ENCODE data around the gene ATXN2. TPM values are rescaled to one million over a fixed set of nuclear protein-coding genes. Genes with fewer than 3 reads are reported as not detected.

Gene ATXN2
- total RNA-seq, 6 experiments from 2014 or later, result 80.7 to 110 (median 91.9) TPM

GRCh38 chr12:111407377-111408115, 191.6 kb downstream of the ATXN2 start:
- Mint-ChIP-seq H3K4me1 (ENCODE audit: low read depth) (peaks cover 61% of the 10 kb centered on the region), H3K9me3 (no peaks in the 10 kb centered on the region), H3K36me3 (ENCODE audit: low read depth) (peaks cover 6% of the 10 kb centered on the region; the same call in 1 of the 2 replicates)

GRCh38 chr12:111406474-111407376, 192.4 kb downstream of the ATXN2 start:
- no peak for DNase-seq
- Mint-ChIP-seq H3K36me3 (ENCODE audit: low read depth) (peaks cover 6% of the 10 kb centered on the region; the same call in 1 of the 2 replicates), H3K4me1 (ENCODE audit: low read depth) (peaks cover 53% of the 10 kb centered on the region), H3K9me3 (no peaks in the 10 kb centered on the region), H3K27ac (peak overlapping the region; percentile 97), H3K4me3 (peak overlapping the region; percentile 95), H3K27me3 (ENCODE audit: insufficient read depth) (no peaks in the 10 kb centered on the region; the same call in 1 of the 2 replicates)
- TF ChIP-seq, protein P1, sequence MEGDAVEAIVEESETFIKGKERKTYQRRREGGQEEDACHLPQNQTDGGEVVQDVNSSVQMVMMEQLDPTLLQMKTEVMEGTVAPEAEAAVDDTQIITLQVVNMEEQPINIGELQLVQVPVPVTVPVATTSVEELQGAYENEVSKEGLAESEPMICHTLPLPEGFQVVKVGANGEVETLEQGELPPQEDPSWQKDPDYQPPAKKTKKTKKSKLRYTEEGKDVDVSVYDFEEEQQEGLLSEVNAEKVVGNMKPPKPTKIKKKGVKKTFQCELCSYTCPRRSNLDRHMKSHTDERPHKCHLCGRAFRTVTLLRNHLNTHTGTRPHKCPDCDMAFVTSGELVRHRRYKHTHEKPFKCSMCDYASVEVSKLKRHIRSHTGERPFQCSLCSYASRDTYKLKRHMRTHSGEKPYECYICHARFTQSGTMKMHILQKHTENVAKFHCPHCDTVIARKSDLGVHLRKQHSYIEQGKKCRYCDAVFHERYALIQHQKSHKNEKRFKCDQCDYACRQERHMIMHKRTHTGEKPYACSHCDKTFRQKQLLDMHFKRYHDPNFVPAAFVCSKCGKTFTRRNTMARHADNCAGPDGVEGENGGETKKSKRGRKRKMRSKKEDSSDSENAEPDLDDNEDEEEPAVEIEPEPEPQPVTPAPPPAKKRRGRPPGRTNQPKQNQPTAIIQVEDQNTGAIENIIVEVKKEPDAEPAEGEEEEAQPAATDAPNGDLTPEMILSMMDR (IDR thresholded peaks at IDR 0.05), result no peak

More at GRCh38 chr12:111407377-111408115, 191.6 kb downstream of the ATXN2 start:
- peak overlapping the region; percentile 97 for H3K27ac Mint-ChIP-seq
- H3K4me3 Mint-ChIP-seq, result peak overlapping the region; percentile 95
- no peaks in the 10 kb centered on the region; the same call in 1 of the 2 replicates for H3K27me3 Mint-ChIP-seq (ENCODE audit: insufficient read depth)
- TF ChIP-seq, protein P1 (IDR thresholded peaks at IDR 0.05), result no peak
- DNase-seq, result no peak

DNA sequence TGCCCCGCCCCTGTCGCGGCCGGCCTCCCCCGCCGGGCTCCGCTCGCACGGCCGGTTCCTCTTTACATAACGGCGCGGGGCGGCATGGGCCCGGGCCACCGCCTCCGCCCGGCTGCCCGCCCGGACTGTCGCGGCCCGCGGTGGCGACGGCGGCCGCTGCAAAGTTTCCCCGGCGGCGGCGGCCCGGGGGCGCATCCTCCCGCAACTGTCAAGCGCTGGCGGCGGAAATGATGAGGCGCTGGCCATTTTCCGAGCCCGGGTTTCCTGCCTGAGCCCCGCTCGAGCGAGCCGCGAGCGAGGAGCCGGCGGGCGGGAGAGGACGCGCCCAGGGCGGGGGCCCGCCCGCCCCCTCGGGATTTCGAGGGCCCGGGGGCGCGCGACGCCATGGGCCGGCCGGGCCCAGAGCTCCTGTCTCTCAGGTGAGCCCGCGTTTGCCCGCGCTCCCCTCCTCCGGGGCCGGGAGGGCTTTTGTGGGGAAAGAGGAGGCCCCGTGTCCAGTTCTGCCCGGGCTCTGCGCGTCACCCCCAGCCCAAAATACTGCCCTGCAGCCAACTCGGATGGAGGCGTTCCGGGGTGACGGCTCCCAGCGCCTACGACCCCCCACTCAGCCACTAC, 193.1 kb downstream of the ATXN2 start, which contains the start of gene SH2B3:
TSS of gene SH2B3 (plus strand) at position 65 of the 615 bp plus-strand sequence. CDS start 12,223 bp downstream, outside the sequence.
- peaks cover 48% of the 10 kb centered on the region for H3K4me1 Mint-ChIP-seq (ENCODE audit: low read depth)
- peak; percentile 47 for DNase-seq
- peak within 1 kb of the TSS; percentile 97 for H3K27ac Mint-ChIP-seq
- peak within 1 kb of the TSS; percentile 95 for H3K4me3 Mint-ChIP-seq
- no peaks in the 10 kb centered on the region; the same call in 1 of the 2 replicates for H3K27me3 Mint-ChIP-seq (ENCODE audit: insufficient read depth)
- TF ChIP-seq, protein P1 (IDR thresholded peaks at IDR 0.05), result no peak
- no peaks in the 10 kb centered on the region for H3K9me3 Mint-ChIP-seq
- H3K36me3 Mint-ChIP-seq (ENCODE audit: low read depth), result peaks cover 6% of the 10 kb centered on the region; the same call in 1 of the 2 replicates

DNA sequence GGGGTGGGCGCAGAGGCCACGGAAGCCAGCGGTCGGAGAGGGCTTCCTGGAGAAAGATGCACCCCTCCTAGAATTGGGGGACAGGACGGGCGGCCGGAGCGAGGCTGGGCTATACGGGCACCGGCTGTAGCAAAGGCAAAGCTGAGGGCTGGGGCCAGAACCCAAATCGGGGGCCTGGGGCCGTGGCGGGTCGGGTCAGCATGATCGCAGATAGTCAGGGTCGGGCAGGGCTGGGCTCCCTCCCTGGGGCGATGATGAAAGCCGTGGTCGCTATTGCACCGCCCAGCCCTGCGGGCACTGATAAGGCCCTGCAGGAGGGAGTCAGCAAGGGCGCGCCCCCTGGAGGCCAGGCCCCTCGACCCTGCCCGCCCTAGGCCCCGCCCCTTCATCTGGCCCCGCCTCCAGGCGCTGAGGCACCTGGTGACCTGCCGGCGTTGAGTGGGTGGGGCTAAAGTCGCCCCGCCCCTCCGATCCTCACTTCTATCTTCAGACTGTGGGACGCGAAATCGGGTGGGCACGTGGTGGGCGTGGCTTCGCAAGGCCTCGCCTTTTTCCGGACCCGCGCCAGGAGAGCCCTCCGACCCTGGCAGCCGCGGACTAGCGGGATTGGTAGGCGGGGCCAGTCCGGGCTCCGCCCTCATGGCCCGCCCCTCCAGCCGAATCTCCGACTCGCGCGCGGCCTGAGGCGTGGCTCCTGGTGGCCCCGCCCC, 193.8 kb downstream of the ATXN2 start:
- peaks cover 6% of the 10 kb centered on the region; the same call in 1 of the 2 replicates for H3K36me3 Mint-ChIP-seq (ENCODE audit: low read depth)
- peak; percentile 86 for DNase-seq
- peaks cover 1% of the 10 kb centered on the region for H3K27me3 Mint-ChIP-seq (ENCODE audit: insufficient read depth)
- peak overlapping the region; percentile 68 for H3K27ac Mint-ChIP-seq
- H3K4me1 Mint-ChIP-seq (ENCODE audit: low read depth), result peaks cover 42% of the 10 kb centered on the region
- no peaks in the 10 kb centered on the region for H3K9me3 Mint-ChIP-seq
- TF ChIP-seq, protein P1 (IDR thresholded peaks at IDR 0.05), result peak; percentile 84
- peak overlapping the region; percentile 88 for H3K4me3 Mint-ChIP-seq

Data from HFFc6 (cell line).